ENCODE data around the gene NOD2. TPM values are rescaled to one million over a fixed set of nuclear protein-coding genes. Genes with fewer than 3 reads are reported as not detected.

Gene NOD2
- total RNA-seq, 1 experiment from 2014 or later = 5.4 TPM

DNA sequence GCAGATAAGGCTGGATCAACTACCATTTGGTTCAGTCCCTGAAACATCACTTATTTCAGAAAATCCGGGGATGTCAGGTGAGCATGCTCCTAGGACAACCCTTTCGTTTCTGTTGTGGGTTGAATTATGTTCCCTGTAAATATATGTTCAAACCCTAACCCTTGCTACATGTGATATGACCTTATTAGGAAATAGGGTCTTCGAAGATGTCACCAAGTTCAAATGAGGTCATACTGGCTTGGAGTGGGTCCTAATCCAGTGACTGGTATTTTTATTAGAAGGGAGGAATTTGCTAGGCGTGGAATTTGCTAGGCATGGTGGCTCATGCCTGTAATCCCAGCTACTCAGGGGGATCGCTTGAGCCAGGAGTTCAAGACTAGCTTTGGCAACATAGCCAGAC is 33.6 kb upstream of the NOD2 start:
- Histone ChIP-seq H3K9me2 (ENCODE audit: insufficient read depth) (no peaks in the 10 kb centered on the region), H3K36me3 (ENCODE audit: control insufficient read depth in 1 of 2, insufficient read depth in 2 of 2, low read length in 2 of 2) (no peaks in the 10 kb centered on the region), H4K20me1 (ENCODE audit: insufficient read depth) (no peaks in the 10 kb centered on the region), H3K4me1 (ENCODE audit: control insufficient read depth in 1 of 2, insufficient read depth in 2 of 2, low read length in 2 of 2) (peaks cover 0 to under 1% of the 10 kb centered on the region in 2 experiments; a peak in 1 of 4 replicates), H3K4me2 (ENCODE audit: low read length) (no peak overlapping the region), H3K4me3 (replicated peaks in 1 of 2; ENCODE audit: low read depth in 1 of 2, low read length in 2 of 2) (no peak overlapping the region), H3K9ac (ENCODE audit: low read length) (no peak overlapping the region), H3K27me3 (ENCODE audit: insufficient read depth, low read length) (no peaks in the 10 kb centered on the region), H3K9me3 (ENCODE audit: control insufficient read depth in 1 of 2, insufficient read depth in 1 of 2, low read depth in 1 of 2, low read length in 2 of 2) (peaks cover 0 to 5% of the 10 kb centered on the region in 2 experiments; a peak in 2 of 4 replicates), H3K27ac (ENCODE audit: low read depth, low read length) (no peak overlapping the region), H3K79me2 (ENCODE audit: insufficient read depth, low read length) (no peaks in the 10 kb centered on the region), H2AFZ (ENCODE audit: low read depth, low read length, poor library complexity, severe bottlenecking) (no peak overlapping the region)
- RAD21 ChIA-PET (ENCODE audit: low non-redundant PET in 1 of 2, low total read pairs in 2 of 2, uncharacterized antibody in 2 of 2, unreplicated experiment in 2 of 2) = no interaction called here
- intact Hi-C loops (cut with micrococcal nuclease) = no loop called here
- CTCF ChIA-PET = interaction anchor here (2.1 kb wide), 1 partner anchor 146 kb away, joined by 5 read pairs; no protein-coding TSS in a partner anchor
- POLR2A ChIA-PET = no interaction called here
- DNase-seq (ENCODE audit: low read depth, low spot score) = no peak
- ATAC-seq = no peak
- BruUV-seq (replicated peaks) = no TSS peak
- TF ChIP-seq, protein P1, sequence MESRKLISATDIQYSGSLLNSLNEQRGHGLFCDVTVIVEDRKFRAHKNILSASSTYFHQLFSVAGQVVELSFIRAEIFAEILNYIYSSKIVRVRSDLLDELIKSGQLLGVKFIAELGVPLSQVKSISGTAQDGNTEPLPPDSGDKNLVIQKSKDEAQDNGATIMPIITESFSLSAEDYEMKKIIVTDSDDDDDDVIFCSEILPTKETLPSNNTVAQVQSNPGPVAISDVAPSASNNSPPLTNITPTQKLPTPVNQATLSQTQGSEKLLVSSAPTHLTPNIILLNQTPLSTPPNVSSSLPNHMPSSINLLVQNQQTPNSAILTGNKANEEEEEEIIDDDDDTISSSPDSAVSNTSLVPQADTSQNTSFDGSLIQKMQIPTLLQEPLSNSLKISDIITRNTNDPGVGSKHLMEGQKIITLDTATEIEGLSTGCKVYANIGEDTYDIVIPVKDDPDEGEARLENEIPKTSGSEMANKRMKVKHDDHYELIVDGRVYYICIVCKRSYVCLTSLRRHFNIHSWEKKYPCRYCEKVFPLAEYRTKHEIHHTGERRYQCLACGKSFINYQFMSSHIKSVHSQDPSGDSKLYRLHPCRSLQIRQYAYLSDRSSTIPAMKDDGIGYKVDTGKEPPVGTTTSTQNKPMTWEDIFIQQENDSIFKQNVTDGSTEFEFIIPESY (IDR thresholded peaks at IDR 0.05; ENCODE audit: extremely low read depth, insufficient replicate concordance, low read length) = no peak
- no peak for TF ChIP-seq SRF (IDR thresholded peaks at IDR 0.05; ENCODE audit: low read depth)
- no peak for TF ChIP-seq JUND (IDR thresholded peaks at IDR 0.05)
- TF ChIP-seq ZFX (IDR thresholded peaks at IDR 0.05) = no peak

DNA sequence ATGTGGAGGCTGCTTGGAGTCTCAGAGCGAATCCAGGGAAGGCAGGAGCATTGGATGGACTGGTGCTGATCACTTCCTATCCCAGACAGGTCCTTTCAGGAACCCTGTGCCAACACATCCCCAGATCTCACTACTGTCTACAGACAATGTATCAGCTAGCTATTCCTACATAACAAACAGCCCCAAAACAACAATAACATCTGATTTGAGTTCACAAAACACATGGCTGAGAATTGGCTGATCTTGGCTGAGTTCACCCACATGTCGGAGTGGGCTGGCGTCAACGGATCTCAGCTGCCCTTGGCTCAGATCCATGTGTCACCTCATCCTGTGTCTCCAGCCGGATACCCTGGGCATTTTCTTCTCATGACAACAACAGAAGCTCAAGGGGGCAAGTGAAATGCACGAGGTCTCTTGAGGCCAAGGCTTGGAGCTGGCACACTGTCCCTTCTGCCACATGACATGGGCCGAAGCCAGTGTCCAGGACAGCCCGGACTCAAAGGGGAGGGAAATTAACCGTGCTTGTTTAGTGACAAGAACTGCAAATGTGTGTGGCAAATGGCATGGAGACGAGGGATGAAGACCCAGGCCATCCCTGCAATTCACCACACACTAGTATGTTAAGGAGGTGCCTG is 31.0 kb upstream of the NOD2 start:
- no TSS peak for BruUV-seq (replicated peaks)

More for the DNA sequence above, 31.0 kb upstream of the NOD2 start:
- Histone ChIP-seq H3K9me3 (ENCODE audit: control insufficient read depth in 1 of 2, insufficient read depth in 1 of 2, low read depth in 1 of 2, low read length in 2 of 2) (peaks cover 0 to 5% of the 10 kb centered on the region in 2 experiments; a peak in 2 of 4 replicates), H3K4me1 (ENCODE audit: control insufficient read depth in 1 of 2, insufficient read depth in 2 of 2, low read length in 2 of 2) (peaks cover 0 to 5% of the 10 kb centered on the region in 2 experiments; a peak in 1 of 4 replicates), H3K9me2 (ENCODE audit: insufficient read depth) (no peaks in the 10 kb centered on the region), H3K36me3 (ENCODE audit: control insufficient read depth in 1 of 2, insufficient read depth in 2 of 2, low read length in 2 of 2) (no peaks in the 10 kb centered on the region), H3K27ac (ENCODE audit: low read depth, low read length) (no peak overlapping the region), H4K20me1 (ENCODE audit: insufficient read depth) (no peaks in the 10 kb centered on the region), H3K9ac (ENCODE audit: low read length) (no peak overlapping the region), H3K79me2 (ENCODE audit: insufficient read depth, low read length) (no peaks in the 10 kb centered on the region), H3K4me3 (replicated peaks in 1 of 2; ENCODE audit: low read depth in 1 of 2, low read length in 2 of 2) (no peak overlapping the region), H3K4me2 (ENCODE audit: low read length) (no peak overlapping the region), H2AFZ (ENCODE audit: low read depth, low read length, poor library complexity, severe bottlenecking) (no peak overlapping the region), H3K27me3 (ENCODE audit: insufficient read depth, low read length) (no peaks in the 10 kb centered on the region)
- ChIA-PET RAD21 (ENCODE audit: low non-redundant PET in 1 of 2, low total read pairs in 2 of 2, uncharacterized antibody in 2 of 2, unreplicated experiment in 2 of 2) (no interaction called here), POLR2A (no interaction called here), CTCF (interaction anchor here (1.5 kb wide), 1 partner anchor 10 kb away, joined by 3 read pairs; no protein-coding TSS in a partner anchor)
- DNase-seq (ENCODE audit: low read depth, low spot score) (no peak), ATAC-seq (no peak)
- intact Hi-C loops (cut with micrococcal nuclease) = no loop called here
- TF ChIP-seq RAD21 (IDR thresholded peaks at IDR 0.05; ENCODE audit: low read depth) (no peak), CBX3 (IDR thresholded peaks at IDR 0.05; ENCODE audit: low read depth) (no peak)
- TF ChIP-seq, protein P1 (IDR thresholded peaks at IDR 0.05; ENCODE audit: extremely low read depth, insufficient replicate concordance, low read length) = no peak
